Left lung (tissue), 10 donors: Measurements from ENCODE around the gene ZBED6. TPM values are rescaled to one million over a fixed set of nuclear protein-coding genes. Genes with fewer than 3 reads are reported as not detected.

Experiments
- ATAC-seq: fragments of 200-7000 bp; cut with Tn5 transposase; one replicate; pipeline ENCODE4 v1.9.1; 2020; ENCODE audit warnings: moderate library complexity
- DNase-seq, 4 donors: peaks; one replicate each; pipeline ENCODE4 v3.0.0-alpha.2; 2013 to 2020
- H3K27ac ChIP-seq, 2 donors: fragments of 200-600 bp; sonication (generic) in 1 of 2; one replicate each; pipeline versions ENCODE4 v1.5.0 to v1.8.0; 2020 to 2021
- H3K27me3 ChIP-seq, 2 donors: fragments of 200-600 bp; sonication (generic) in 1 of 2; one replicate each; pipeline versions ENCODE4 v1.5.0 to v1.8.0; 2020 to 2021
- H3K36me3 ChIP-seq, 2 donors: fragments of 200-600 bp; sonication (generic) in 1 of 2; one replicate each; pipeline versions ENCODE4 v1.5.0 to v1.8.0; 2020 to 2021
- H3K4me1 ChIP-seq, 2 donors: fragments of 200-600 bp; one replicate each; pipeline ENCODE4 v1.8.0; 2021
- H3K4me3 ChIP-seq, 2 donors: fragments of 200-600 bp; sonication (generic) in 1 of 2; one replicate each; pipeline versions ENCODE4 v1.5.0 to v1.8.0; 2020 to 2021; ENCODE audit warnings: mild to moderate bottlenecking in 1 of 2
- H3K9me3 ChIP-seq, 2 donors: fragments of 200-600 bp; sonication (generic) in 1 of 2; one replicate each; pipeline versions ENCODE4 v1.5.0 to v1.8.0; 2020 to 2021
- intact Hi-C, 2 donors: fragments of 100-400 bp; cut with DNase I; formaldehyde crosslinking; loops; one replicate each; pipeline versions ENCODE4 v1.11.2 to v1.14.2; 2022
- polyA plus RNA-seq, 6 donors: library from polyadenylated mRNA; unstranded; fragments of 120-200 nt; gene quantifications; one replicate each; pipeline ENCODE4 v1.2.1, GENCODE V29; 2013; ENCODE audit not compliant: insufficient read length in 6 of 6
- total RNA-seq, 2 donors: library from RNA; stranded (reverse); fragmentation: NEBNext Ultra II Directional; extraction: Animal tissue kit (Norgen Biotek cat#: 25700); gene quantifications; one replicate each; pipeline ENCODE4 v1.2.1, GENCODE V29; 2021
- TF ChIP-seq, protein P1 (sequence below), 2 donors: fragments of 200-600 bp; sonication (generic) in 1 of 2; IDR thresholded peaks; one replicate each; pipeline versions ENCODE4 v1.5.0 to v1.8.0; 2021; ENCODE audit warnings: antibody characterized with exemption in 2 of 2
- donor health status: DM: no; HTN: yes; CAD: no.
- donor health status: DM: no; HTN: no; CAD: no.

Gene ZBED6
- total and polyA plus RNA-seq, 8 donors, result 14.6 to 32.8 (median 17.6) TPM

- TF ChIP-seq, protein P1, sequence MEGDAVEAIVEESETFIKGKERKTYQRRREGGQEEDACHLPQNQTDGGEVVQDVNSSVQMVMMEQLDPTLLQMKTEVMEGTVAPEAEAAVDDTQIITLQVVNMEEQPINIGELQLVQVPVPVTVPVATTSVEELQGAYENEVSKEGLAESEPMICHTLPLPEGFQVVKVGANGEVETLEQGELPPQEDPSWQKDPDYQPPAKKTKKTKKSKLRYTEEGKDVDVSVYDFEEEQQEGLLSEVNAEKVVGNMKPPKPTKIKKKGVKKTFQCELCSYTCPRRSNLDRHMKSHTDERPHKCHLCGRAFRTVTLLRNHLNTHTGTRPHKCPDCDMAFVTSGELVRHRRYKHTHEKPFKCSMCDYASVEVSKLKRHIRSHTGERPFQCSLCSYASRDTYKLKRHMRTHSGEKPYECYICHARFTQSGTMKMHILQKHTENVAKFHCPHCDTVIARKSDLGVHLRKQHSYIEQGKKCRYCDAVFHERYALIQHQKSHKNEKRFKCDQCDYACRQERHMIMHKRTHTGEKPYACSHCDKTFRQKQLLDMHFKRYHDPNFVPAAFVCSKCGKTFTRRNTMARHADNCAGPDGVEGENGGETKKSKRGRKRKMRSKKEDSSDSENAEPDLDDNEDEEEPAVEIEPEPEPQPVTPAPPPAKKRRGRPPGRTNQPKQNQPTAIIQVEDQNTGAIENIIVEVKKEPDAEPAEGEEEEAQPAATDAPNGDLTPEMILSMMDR (IDR thresholded peaks at IDR 0.05), result no peak
- peak; percentile 47 for ATAC-seq
- peaks cover 12 to 98% of the 10 kb centered on the region in 2 donors for H3K36me3 ChIP-seq
- H3K4me3 ChIP-seq, result no peak overlapping the region
- H3K27ac ChIP-seq, result no peak overlapping the region
- H3K4me1 ChIP-seq, result no peaks in the 10 kb centered on the region
- intact Hi-C loops, result no loop called here
- H3K27me3 ChIP-seq, result no peaks in the 10 kb centered on the region
- DNase-seq, result peak in 2 of 4 donors; percentile 27 to 64
- no peaks in the 10 kb centered on the region for H3K9me3 ChIP-seq
Measured at GRCh38 chr1:203839081-203839480, 43.7 kb downstream of the ZBED6 start.

GRCh38 chr1:203840208-203840808 lies 44.9 kb downstream of the ZBED6 start:
- H3K27me3 ChIP-seq, result no peaks in the 10 kb centered on the region
- DNase-seq, result no peak
- H3K4me1 ChIP-seq, result no peaks in the 10 kb centered on the region
- no peak overlapping the region for H3K4me3 ChIP-seq
- no peak overlapping the region for H3K27ac ChIP-seq
- H3K36me3 ChIP-seq, result peaks cover 10 to 98% of the 10 kb centered on the region in 2 donors
- TF ChIP-seq, protein P1 (IDR thresholded peaks at IDR 0.05), result no peak
- no peak for ATAC-seq
- no peaks in the 10 kb centered on the region for H3K9me3 ChIP-seq
- intact Hi-C loops, result no loop called here

DNA sequence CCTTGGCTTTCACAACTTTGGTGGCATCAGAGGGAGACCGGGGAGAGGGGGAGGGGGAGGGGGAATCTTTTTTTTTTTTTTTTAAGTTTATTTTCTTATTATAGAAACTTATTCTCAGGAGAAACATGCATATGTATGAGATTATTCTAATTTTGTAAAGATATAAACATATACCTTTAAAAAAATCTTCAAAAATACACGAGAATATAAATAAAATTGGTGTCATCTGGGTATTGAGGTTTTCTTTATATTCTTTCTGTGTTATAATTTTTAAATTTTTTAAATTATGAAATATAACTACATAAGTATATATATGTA lies 47.1 kb downstream of the ZBED6 start:
- intact Hi-C loops, result no loop called here
- Histone ChIP-seq H3K36me3 (peaks cover 13 to 96% of the 10 kb centered on the region in 2 donors), H3K9me3 (no peaks in the 10 kb centered on the region), H3K27ac (no peak overlapping the region), H3K4me3 (no peak overlapping the region), H3K27me3 (no peaks in the 10 kb centered on the region), H3K4me1 (no peaks in the 10 kb centered on the region)
- no peak for ATAC-seq
- no peak for DNase-seq
- TF ChIP-seq, protein P1 (IDR thresholded peaks at IDR 0.05), result no peak

DNA sequence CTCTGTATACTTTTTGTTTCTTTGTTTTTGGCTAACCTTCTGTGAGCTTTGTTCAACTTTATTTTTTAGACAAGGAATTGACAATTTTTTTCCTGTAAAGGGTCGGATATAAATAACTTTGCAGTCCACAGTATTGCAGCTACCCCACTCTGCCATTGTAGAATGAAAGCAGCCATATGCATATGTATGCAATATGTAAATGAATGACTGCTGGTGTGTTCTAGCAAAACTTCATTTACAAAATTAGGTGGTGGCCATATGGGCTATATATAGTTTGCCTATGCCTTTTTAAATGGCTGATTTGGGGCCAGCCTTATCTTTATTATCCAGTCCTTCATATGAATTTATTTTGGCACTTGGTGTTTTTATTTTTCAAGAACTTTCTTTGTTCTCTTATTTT lies 48.0 kb downstream of the ZBED6 start:
- intact Hi-C loops, result no loop called here

More for the DNA sequence above, 48.0 kb downstream of the ZBED6 start:
- Histone ChIP-seq H3K27ac (no peak overlapping the region), H3K27me3 (no peaks in the 10 kb centered on the region), H3K4me1 (no peaks in the 10 kb centered on the region), H3K36me3 (peaks cover 13 to 96% of the 10 kb centered on the region in 2 donors), H3K9me3 (no peaks in the 10 kb centered on the region), H3K4me3 (no peak overlapping the region)
- TF ChIP-seq, protein P1 (IDR thresholded peaks at IDR 0.05), result no peak
- no peak for DNase-seq
- ATAC-seq, result no peak

Other genes with a start within 250 kb of the ZBED6 start
- gene ATP2B4, start 168.8 kb upstream of the ZBED6 start, total RNA-seq, result 100 to 1,000 TPM; 109 to 128 TPM
- 100 to 1,000 TPM; 106 to 139 (median 118) TPM for gene ATP2B4, start 168.8 kb upstream of the ZBED6 start, polyA plus RNA-seq
- 1 to 10 TPM in 1 of 2 donors, under 1 TPM in 1; 0.93 to 2.2 TPM for gene LAX1, start 30.4 kb upstream of the ZBED6 start, total RNA-seq
- gene LAX1, start 30.4 kb upstream of the ZBED6 start, polyA plus RNA-seq, result under 1 TPM; 0.21 to 0.41 (median 0.28) TPM
- gene ZC3H11A, start within 50 bp of the ZBED6 start, total RNA-seq, result 10 to 100 TPM; 60.0 to 71.4 TPM
- 100 to 1,000 TPM; 134 to 177 (median 152) TPM for gene ZC3H11A, start within 50 bp of the ZBED6 start, polyA plus RNA-seq
- gene SNRPE, start 66.0 kb downstream of the ZBED6 start, total RNA-seq, result 10 to 100 TPM; 75.0 to 97.7 TPM
- 100 to 1,000 TPM; 255 to 299 (median 279) TPM for gene SNRPE, start 66.0 kb downstream of the ZBED6 start, polyA plus RNA-seq